Posterior vena cava (tissue), 2 donors: ENCODE measurements around the gene SGK2. TPM values are rescaled to one million over a fixed set of nuclear protein-coding genes. Genes with fewer than 3 reads are reported as not detected.

Experiments
- DNase-seq: peaks from one replicate; pipeline ENCODE4 v3.0.0-alpha.2; 2020; ENCODE audit warnings: low spot score
- intact Hi-C, 2 donors: fragments of 100-400 bp; cut with DNase I; formaldehyde crosslinking; loops; one replicate each; pipeline versions ENCODE4 v1.14.1 to v1.14.2; 2022 to 2023
- total RNA-seq, 2 donors: library from RNA; stranded (reverse); fragmentation: NEBNext Ultra II Directional; extraction: Animal tissue kit (Norgen Biotek cat#: 25700); gene quantifications; one replicate each; pipeline ENCODE4 v1.2.1, GENCODE V29; 2021
- donor health status: DM: yes; HTN: yes; CAD: no.
- donor health status: DM: yes; HTN: yes; CAD: no.

The SGK2 gene
- total RNA-seq, 2 donors from 2014 or later, result 0.76 to 1.3 TPM

- intact Hi-C loops, result no loop called here
- peak; percentile 70 for DNase-seq
Observed at GRCh38 chr20:43549416-43550065, 9.3 kb upstream of the SGK2 start.

- peak; percentile 12 for DNase-seq
- intact Hi-C loops, result no loop called here
Observed at GRCh38 chr20:43550456-43550855, 8.4 kb upstream of the SGK2 start.

DNA sequence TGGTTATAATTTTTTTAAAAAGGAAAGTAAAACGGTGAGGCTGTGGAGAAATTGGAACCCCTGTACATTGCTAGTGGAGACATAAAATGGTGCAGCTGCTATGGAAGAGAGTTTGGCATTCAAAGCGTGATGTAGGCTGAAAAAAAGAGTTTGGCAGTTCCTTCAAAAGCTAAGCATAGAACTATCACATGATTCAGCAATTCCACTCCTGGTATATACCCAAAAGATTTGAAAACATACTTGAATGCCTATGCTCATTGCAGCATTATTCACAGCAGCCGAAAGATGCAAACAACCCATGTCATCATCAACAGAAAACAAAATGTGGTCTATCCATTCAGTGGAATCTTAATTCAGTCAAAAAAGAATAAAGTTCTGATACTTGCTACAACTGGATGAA is 4.5 kb upstream of the SGK2 start:
- DNase-seq, result no peak
- intact Hi-C loops, result no loop called here

DNA sequence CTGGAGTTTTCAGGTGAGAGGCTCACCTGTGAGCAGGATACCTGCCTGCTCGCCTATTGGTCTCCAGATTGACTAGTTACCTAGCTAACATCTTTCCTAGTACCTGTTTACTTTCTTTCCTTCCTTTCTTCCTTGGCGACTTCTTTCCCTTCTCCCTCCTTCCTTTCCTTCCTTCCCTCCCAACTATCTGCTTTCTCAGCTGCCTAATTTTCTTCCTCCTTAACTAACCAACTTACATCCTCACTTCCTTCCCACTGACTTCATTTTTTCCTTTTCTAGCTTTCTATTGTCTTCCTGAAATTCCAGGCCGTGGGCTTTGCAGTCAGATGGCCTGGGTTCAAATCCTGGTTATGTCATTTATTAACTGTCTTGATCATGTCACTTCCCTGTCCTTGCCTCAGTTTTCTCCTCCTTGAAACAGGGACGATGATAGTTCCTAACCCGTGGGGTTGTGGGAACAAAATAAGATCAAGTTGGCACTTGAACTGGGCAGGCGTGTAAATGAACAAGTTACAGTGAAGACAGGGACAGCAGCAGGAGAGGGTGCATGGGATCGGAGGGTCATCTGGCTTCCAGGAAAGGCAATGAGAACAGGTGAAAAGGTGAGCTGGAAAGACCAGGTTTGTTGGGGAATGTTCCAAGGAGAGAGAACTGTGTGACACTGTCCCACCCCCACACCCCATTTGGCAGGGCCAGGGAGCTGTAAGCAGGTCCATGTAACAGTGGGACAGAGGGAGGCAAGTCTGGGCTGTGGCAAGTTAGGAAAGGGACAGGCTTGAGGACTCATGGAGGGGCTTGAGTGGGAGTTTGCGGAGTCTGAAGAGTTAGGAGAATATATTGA is 540 bp downstream of the SGK2 start:
- intact Hi-C loops, result no loop called here
- peak; percentile 10 for DNase-seq

DNA sequence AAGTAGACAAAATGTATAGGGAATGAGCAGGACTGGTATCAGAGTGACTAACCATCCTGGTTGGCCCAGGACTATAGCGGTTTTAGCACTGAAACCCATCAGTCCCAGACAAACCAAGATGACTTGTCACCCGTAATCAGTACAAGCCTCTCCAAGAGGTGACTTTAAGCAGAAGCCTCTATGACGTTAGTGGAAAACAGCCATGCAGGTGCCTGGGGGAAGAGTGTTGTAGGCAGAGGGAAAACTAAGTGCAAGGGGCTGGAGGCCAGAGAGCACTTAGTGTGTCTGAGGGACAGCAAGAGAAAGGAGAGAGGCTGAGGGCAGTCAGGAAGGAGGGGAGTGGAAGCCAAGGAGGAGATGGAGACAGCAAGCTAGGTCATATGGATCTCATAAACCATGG is 2.1 kb downstream of the SGK2 start:
- intact Hi-C loops, result no loop called here
- DNase-seq, result peak; percentile 22

- intact Hi-C loops, result no loop called here
- DNase-seq, result no peak
Observed at GRCh38 chr20:43563429-43563828, 4.6 kb downstream of the SGK2 start.

DNA sequence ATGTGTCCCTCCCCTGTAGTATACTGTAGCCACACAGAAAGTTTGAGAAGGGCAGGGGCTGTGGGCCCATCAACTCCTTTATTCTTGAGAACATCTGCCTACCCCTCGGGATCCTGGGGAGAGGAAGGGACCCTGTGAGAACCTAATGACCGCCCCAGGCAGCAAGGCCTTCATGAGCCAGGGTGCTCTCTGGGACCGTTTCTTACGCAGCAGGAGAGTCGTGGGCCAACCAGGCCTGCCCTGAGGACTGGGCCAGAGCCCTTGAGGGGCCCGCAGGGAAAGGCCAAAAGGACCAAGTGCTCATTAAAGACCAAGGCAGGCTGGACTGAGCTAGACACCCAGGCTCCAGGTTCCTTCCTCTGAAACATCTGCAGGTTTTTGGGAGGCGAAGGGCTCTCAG is 5.2 kb downstream of the SGK2 start:
- intact Hi-C loops, result no loop called here
- DNase-seq, result peak; percentile 28

GRCh38 chr20:43564455-43564854 is 5.6 kb downstream of the SGK2 start:
- intact Hi-C loops, result no loop called here
- no peak for DNase-seq

GRCh38 chr20:43564993-43565757 is 6.3 kb downstream of the SGK2 start:
- DNase-seq, result peak; percentile 72
- intact Hi-C loops, result no loop called here

DNA sequence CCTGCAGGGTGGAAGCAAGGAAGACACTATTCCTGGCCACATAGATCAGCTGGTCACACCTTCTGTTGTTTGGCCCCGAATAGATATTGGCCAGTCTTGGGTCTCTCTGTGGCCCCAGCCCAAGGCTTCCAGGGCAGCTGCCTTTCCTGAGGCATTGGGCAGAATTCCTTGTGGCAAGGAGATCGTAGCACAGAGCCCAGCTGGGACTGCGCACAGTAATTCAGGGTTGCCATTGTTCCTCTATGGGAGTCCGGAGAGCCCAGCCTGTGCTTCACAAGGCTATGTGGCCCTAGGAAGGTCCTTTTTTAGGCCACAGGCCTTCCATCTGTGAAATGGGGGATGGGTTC is 6.9 kb downstream of the SGK2 start:
- intact Hi-C loops, result no loop called here
- peak; percentile 20 for DNase-seq

- intact Hi-C loops, result no loop called here
Observed at GRCh38 chr20:43567477-43567876, 8.7 kb downstream of the SGK2 start.

GRCh38 chr20:43568706-43569105 is 9.9 kb downstream of the SGK2 start:
- DNase-seq, result peak; percentile 35
- intact Hi-C loops, result no loop called here

More at GRCh38 chr20:43567477-43567876, 8.7 kb downstream of the SGK2 start:
- peak; percentile 22 for DNase-seq

DNA sequence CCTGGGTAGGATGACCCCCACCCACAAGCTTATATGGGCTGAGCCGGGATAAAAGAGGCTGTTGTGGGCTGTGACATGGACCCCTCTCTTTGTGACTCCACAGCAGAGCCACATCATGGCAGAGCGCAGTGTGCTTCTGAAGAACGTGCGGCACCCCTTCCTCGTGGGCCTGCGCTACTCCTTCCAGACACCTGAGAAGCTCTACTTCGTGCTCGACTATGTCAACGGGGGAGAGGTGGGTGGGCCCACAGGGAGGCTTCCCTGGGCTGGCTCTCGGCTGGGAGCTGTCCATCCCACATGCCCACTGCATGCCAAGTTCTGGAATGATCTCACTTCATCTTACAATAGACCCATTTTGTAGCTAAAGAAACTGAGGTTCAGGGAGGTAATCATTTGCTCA is 10.5 kb downstream of the SGK2 start:
- intact Hi-C loops, result no loop called here
- peak; percentile 50 for DNase-seq

GRCh38 chr20:43570496-43570895 is 11.7 kb downstream of the SGK2 start:
- peak; percentile 48 for DNase-seq
- intact Hi-C loops, result no loop called here

GRCh38 chr20:43571310-43571709 is 12.5 kb downstream of the SGK2 start:
- intact Hi-C loops, result no loop called here

GRCh38 chr20:43571771-43572170 is 12.9 kb downstream of the SGK2 start:
- intact Hi-C loops, result no loop called here
- peak; percentile 71 for DNase-seq

More at GRCh38 chr20:43571310-43571709, 12.5 kb downstream of the SGK2 start:
- DNase-seq, result peak; percentile 28

DNA sequence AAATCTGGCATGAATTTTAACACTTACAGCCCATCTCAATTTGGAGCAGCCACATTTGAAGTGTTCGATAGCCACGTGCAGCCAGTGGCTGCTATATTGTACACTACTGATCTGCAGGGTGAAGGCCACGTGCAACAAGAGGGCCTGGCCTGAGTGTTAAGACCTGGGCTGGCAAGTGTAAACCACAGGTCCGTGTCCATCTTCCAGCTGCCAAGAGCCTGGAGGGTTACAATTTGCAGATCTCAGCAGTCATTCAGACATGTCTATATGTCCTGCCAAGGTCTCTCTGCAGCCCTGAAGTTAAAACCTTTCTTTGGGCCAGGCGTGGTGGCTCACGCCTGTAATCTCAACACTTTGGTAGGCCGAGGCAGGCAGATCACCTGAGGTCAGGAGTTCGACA is 14.1 kb downstream of the SGK2 start:
- peak; percentile 37 for DNase-seq
- intact Hi-C loops, result no loop called here

DNA sequence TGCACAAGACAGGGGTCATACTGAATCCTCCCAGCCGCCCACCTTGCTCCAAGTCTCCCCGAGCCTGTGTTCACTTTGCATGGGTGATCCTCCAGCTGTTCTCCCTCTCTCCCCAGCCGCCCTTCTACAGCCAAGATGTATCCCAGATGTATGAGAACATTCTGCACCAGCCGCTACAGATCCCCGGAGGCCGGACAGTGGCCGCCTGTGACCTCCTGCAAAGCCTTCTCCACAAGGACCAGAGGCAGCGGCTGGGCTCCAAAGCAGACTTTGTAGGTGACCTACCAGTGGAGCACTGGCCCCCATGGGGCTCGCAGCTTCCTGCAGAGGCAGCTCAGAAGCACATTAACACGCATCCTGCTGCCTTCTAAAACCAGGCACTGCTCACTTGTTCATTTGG is 17.3 kb downstream of the SGK2 start:
- intact Hi-C loops, result no loop called here
- peak; percentile 70 for DNase-seq

GRCh38 chr20:43579861-43580793 is 21.3 kb downstream of the SGK2 start:
- peak; percentile 12 for DNase-seq
- intact Hi-C loops, result no loop called here
